ENCODE results near the gene MBP. TPM values are rescaled to one million over a fixed set of nuclear protein-coding genes. Genes with fewer than 3 reads are reported as not detected.

MBP gene
- total and polyA plus RNA-seq, 5 experiments from 2014 or later = 89.2 to 148 (median 105) TPM

DNA sequence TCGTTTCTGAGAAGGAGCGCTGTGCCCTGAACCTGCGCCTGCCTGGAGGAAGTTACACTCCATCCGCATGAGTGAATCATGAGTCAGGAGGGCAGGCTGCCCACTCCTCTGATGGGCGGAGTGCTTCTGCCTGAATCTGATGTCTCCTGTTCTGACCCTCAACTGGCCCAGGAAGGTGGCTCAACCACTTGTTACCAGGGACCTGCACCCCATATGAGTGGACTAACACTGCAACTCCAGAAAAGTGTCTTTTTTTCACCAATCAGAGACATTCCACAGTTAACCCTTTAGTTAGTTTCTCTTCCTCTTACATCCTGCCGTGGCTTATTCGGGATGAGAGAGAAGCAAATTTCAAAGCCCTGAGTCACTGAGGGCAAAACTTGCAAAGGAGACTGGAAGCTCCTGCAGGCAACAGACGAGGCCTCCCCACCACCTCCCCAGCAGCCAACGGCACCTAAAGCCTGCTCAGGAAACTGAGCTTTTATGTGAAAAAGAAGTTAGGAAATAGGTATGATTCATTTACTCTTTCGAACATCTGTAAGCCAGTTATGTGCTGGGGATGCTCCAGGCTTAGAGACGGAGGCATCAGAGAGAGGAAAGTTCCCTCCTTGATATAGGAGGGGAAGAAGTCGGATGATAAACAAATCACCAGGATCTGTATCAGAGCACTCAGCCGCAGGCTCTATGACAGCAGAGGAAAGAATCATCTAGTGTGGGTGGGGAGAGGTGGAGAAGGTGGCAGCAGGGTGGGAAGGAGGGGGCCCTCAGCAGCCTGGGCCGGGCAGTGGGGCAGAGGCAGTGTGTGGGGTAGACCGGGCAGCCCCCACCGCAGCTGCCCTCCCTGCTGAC is 30.9 kb downstream of the MBP start:
- Mint-ChIP-seq H3K9me3 (peaks cover 0 to 8% (median 0%) of the 10 kb centered on the region in 9 donors), H3K4me3 (peak overlapping the region; percentile 63 to 89 (median 82)), H3K36me3 (peaks cover 5 to 34% (median 25%) of the 10 kb centered on the region in 3 donors), H3K27ac (peak overlapping the region; percentile 96 to 99 (median 98)), H3K4me1 (peaks cover 49 to 97% (median 91%) of the 10 kb centered on the region in 4 donors), H3K27me3 (no peaks in the 10 kb centered on the region)
- POLR2A ChIA-PET = interaction anchor here (1.0 to 3.3 kb wide), 5 partner anchors 13 to 46 kb away, joined by 3 to 38 read pairs (median 8); partner anchors contain the start of gene MBP
- DNase-seq (peak in 1 of 10 donors; percentile 20), ATAC-seq (peak; percentile 13 to 31)

DNA sequence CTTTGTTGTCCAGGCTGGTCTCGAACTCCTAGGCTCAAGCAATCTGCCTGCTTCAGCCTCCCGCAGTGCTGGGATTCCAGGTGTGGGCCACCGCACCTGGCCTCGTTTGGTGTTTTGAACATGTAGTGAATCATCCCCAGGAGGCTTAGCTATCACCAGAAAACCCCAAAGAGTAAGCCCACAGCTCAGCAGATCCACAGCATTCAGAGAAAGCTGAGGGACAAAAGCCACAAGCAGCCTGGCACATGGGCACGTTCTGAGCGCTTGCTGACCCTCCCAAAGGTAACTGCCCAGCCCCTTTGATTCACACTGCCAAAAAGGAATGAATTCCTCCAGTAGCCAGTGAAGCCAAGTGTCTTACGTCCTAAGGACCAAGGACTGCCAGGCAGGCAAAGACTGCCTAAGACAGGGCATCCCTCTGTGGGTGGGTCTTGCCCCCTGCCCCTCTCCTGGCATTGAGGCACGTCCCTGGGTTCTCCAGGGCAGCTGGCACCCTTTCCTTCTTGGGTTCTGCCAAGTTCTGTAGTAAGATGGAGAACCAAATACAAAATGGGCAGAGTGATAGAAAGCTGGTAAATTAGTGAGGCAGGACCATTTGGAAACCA is 31.7 kb downstream of the MBP start:
- Mint-ChIP-seq H3K27me3 (no peaks in the 10 kb centered on the region), H3K36me3 (peaks cover 0 to 39% (median 25%) of the 10 kb centered on the region in 3 donors), H3K4me3 (peak overlapping the region; percentile 20 to 89 (median 82)), H3K27ac (peak overlapping the region; percentile 96 to 99 (median 98)), H3K4me1 (peaks cover 42 to 97% (median 86%) of the 10 kb centered on the region in 4 donors), H3K9me3 (peaks cover 0 to 4% (median 0%) of the 10 kb centered on the region in 9 donors)
- no peak for ATAC-seq
- POLR2A ChIA-PET = interaction anchor here (0.9 to 3.3 kb wide), 4 partner anchors 14 to 46 kb away, joined by 3 to 38 read pairs (median 8); partner anchors contain the start of gene MBP
- no peak for DNase-seq

DNA sequence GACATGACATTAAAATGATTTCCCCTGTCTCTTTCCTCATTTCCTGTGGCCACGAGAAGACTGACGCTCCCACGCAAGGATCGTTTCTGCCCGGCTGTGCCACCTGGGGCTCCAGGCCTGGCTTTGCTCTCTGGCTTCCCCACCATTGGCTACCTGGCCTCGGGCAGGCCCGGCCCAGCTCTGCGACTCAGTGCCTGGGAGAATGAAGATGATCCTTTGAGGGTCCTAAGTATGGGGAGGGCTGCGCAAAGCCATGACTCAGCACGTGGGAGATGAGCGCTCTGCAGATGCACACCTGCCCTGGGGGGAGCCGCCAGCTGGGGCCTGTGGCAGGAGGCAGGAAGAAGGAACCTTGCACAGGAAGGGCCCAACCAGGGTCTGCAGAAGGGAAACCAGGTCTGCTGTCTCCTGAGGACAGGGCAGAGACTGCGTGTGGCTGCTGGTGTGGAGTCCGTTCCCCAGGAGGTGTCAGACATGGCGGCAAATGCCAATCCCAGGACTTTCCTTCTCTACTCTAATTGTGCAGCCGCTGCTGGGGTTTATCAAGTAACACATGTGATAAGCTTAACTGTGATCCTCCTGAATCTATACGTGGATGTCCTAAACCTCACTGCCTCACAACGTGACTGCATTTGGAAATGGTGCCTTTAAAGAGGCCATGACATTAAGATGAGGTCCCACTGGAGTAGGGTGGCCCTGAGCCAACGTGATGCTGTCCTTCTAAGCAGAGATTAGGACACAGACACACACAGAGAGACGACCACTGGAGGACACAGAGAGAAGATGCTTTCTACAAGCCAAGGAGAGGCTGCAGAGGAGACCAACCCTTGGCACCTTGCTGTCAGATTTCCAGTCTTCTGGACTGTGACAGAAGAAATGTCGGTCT is 32.9 kb downstream of the MBP start:
- peak; percentile 19 to 32 for ATAC-seq
- H3K36me3 Mint-ChIP-seq = peaks cover 0 to 43% (median 33%) of the 10 kb centered on the region in 3 donors

DNA sequence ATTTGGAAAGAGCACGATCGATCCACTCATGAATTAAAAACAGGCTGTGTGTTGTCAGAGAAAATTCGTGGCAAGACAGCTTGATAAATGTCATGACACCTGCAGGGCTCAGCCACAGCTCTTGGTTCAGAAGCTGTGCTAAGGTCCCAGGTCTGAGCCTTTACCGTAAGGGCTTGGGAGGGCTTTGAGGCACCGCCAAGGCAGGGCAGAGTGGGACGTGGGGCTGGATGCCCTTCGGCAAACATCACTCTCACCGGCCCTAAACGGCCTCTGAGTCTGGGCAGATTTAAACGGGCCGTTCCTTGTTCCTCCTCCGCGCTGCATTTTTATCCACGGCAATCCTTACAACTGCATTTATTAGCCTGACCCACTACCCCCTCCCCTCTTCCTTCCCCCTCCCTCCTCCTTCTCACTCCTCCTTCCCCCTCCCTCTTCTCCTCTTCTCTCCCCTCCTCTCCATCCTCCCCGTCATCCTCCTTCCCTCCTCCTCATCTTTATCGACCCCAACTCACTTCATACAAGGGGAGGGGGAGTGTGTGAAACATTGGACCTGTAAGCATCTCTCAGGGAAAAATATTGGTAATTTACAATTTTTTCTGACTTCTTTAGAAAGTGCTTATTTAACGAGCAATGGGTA is 33.9 kb downstream of the MBP start:
- Mint-ChIP-seq H3K4me3 (peak overlapping the region in 8 of 10 donors; percentile 15 to 85 (median 76)), H3K27me3 (no peaks in the 10 kb centered on the region), H3K27ac (peak overlapping the region; percentile 73 to 99 (median 96)), H3K36me3 (peaks cover 0 to 41% (median 29%) of the 10 kb centered on the region in 3 donors), H3K4me1 (peaks cover 36 to 94% (median 81%) of the 10 kb centered on the region in 4 donors), H3K9me3 (no peaks in the 10 kb centered on the region)
- ATAC-seq (no peak), DNase-seq (no peak)
- POLR2A ChIA-PET = interaction anchor here (0.8 to 1.3 kb wide), 5 partner anchors 10 to 33 kb away, joined by 3 to 5 read pairs (median 3); no protein-coding TSS in a partner anchor

More for the DNA sequence above, 32.9 kb downstream of the MBP start:
- Mint-ChIP-seq H3K9me3 (no peaks in the 10 kb centered on the region), H3K4me1 (peaks cover 39 to 97% (median 86%) of the 10 kb centered on the region in 4 donors), H3K4me3 (peak overlapping the region; percentile 45 to 85 (median 73)), H3K27me3 (no peaks in the 10 kb centered on the region), H3K27ac (peak overlapping the region; percentile 96 to 99 (median 98))
- POLR2A ChIA-PET = interaction anchor here (0.6 to 3.3 kb wide), 4 partner anchors 28 to 33 kb away, joined by 3 to 38 read pairs (median 4); partner anchors contain the start of gene MBP
- DNase-seq = peak in 3 of 10 donors; percentile 27 to 52 (median 28)

DNA sequence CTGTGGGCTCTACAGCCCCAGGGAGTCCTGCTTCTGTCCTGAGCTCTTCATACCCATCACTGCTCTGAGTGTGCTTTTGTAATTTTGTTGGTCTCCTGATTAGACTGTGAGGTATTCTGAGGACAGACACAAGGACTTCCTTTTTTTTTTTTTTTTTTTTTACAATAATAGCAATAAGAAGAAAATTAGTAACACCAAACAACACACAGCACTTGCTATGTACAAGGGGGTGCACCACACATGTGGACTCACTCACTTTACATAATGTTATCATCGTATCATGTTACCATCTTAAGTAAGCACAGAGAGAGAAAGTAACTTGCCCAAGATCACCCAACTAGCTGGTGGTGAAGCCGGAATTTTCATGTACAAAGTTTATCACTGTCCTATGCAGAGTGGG is 34.6 kb downstream of the MBP start:
- peaks cover 37 to 94% (median 83%) of the 10 kb centered on the region in 4 donors for H3K4me1 Mint-ChIP-seq
- no peak for ATAC-seq
- POLR2A ChIA-PET = interaction anchor here (0.7 to 1.2 kb wide), 7 partner anchors 9 to 42 kb away, joined by 3 to 4 read pairs (median 4); no protein-coding TSS in a partner anchor
- H3K4me3 Mint-ChIP-seq = peak overlapping the region in 2 of 10 donors; percentile 24 to 27
- peaks cover 0 to 43% (median 25%) of the 10 kb centered on the region in 3 donors for H3K36me3 Mint-ChIP-seq
- H3K27ac Mint-ChIP-seq = peak overlapping the region in 6 of 10 donors; percentile 28 to 99 (median 78)
- H3K27me3 Mint-ChIP-seq = no peaks in the 10 kb centered on the region
- DNase-seq = no peak
- H3K9me3 Mint-ChIP-seq = no peaks in the 10 kb centered on the region

DNA sequence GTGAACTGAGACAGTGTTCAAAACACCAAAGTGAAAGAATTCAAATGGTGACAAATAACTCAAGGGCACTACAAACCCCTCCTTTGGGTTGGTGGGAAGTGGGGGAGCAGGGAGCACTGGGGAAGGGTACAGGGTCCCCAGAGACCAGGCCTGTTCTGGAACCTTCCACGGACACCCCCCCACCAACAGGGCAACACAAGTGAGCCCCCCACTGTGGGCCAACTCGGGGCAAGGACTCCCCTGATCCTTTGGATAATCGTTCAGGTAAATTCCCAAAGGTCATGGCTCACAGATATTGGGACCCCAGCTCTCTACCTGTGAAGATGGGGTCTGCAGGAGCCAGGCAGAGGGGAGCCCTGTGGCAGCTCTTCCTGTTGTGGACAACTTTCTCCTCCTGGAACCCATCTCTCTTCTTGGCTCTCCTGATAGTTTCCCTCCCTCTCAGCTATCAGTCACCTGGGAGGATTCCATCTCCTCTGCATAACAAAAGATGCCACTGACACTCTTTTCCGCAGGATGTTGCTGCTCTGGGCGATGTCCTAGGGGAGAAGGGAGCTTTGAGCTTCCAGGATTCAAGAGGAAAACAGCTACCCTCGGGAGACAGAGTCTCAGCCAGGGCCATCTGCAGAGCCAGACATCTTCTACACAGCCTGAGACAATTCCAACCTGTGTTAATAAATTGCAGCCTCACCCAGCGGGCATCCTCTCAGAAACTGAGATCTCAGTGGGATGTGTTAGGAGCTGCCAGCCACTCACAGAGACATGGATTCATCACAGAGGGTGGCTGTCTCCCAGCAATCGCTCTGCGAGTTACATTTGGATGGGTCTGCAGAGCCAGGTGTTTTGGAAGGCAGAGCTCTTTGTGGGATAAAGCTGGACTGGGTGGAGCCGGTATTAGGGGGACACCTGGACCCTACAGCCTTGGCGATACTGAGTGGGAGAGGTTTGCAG is 35.4 kb downstream of the MBP start:
- Mint-ChIP-seq H3K9me3 (no peaks in the 10 kb centered on the region), H3K27ac (peak overlapping the region; percentile 11 to 99 (median 72)), H3K4me3 (peak overlapping the region in 5 of 10 donors; percentile 7 to 34 (median 27)), H3K27me3 (no peaks in the 10 kb centered on the region), H3K4me1 (peaks cover 42 to 94% (median 86%) of the 10 kb centered on the region in 4 donors), H3K36me3 (peaks cover 0 to 46% (median 25%) of the 10 kb centered on the region in 3 donors)
- DNase-seq (no peak), ATAC-seq (no peak)
- POLR2A ChIA-PET = interaction anchor here (0.7 to 1.3 kb wide), 9 partner anchors 8 to 41 kb away, joined by 3 to 4 read pairs (median 4); no protein-coding TSS in a partner anchor

DNA sequence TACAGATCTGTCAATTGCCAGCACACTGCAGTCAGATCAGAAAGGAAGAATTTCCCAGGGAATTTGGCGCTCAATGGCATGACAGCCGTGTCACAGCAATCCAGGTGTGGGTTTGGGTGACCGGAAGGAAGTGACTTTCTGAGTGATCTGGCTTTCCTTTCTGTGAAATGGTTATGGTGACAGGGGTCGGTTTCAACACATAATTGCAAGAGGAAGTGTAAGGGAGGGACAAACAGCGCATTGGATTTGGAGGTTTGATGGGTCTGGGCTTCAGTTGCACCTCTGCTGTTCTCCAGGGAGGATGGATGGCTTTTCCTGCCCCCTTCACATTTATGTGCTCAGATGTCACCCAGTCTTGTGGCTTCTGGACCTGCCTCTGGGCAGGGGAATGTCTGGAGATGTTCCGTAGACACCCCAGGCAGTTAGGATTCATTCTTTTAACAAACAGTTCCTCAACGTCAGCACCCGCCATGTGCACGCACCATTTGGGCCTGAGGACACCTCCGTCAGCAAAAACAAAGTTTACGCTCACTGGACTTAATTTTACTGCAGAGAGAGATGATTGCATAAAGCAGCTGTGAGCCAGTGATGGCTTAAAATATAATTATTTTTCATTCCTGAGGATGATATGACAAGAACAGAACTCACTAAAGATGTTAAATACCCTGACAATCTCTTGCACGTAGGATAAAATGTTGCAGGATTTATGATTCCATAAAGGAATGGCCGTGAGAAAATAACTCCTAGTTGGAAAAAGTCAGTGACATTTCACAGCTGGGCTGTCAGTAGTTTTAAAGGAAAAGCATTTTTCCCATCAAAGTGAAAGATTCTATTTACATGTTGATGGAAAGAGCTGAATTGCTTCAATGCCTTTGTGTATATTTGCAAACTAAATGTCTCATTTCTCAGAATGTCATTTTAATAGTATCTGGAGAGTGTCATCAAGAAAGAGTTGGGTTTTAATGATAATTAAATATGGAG is 36.9 kb downstream of the MBP start:
- Mint-ChIP-seq H3K27me3 (no peaks in the 10 kb centered on the region), H3K9me3 (no peaks in the 10 kb centered on the region), H3K36me3 (peaks cover 0 to 47% (median 25%) of the 10 kb centered on the region in 3 donors), H3K27ac (peak overlapping the region in 7 of 10 donors; percentile 14 to 99 (median 56)), H3K4me3 (peak overlapping the region in 4 of 10 donors; percentile 30 to 67 (median 32)), H3K4me1 (peaks cover 35 to 92% (median 84%) of the 10 kb centered on the region in 4 donors)
- POLR2A ChIA-PET = interaction anchor here (0.5 to 1.3 kb wide), 4 partner anchors 27 to 129 kb away, joined by 3 to 4 read pairs (median 3); no protein-coding TSS in a partner anchor
- DNase-seq (no peak), ATAC-seq (no peak)

DNA sequence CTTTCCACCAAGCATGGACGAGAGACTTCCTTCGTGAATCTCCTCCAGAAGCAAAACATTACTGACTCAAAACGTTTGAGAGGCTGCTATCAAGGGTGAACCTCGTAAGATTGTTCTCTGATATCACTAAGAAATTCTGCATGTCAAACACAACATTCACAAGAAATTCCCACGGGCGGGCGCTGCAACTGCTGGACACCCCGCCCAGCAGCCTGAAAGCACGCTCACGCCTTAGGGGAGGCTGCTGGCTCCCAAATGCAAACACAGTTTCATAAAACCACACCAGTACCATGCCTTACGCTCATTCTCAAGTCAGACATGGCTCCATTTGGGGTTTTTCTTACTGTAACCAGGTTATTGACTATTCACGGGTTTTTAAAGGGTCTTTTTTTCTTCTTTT is 39.0 kb downstream of the MBP start:
- Mint-ChIP-seq H3K27me3 (no peaks in the 10 kb centered on the region), H3K36me3 (peaks cover 0 to 55% (median 25%) of the 10 kb centered on the region in 3 donors), H3K27ac (peak overlapping the region in 6 of 10 donors; percentile 17 to 85 (median 60)), H3K4me1 (peaks cover 35 to 88% (median 82%) of the 10 kb centered on the region in 4 donors), H3K4me3 (no peak overlapping the region), H3K9me3 (no peaks in the 10 kb centered on the region)
- POLR2A ChIA-PET = no interaction called here
- no peak for ATAC-seq
- DNase-seq = no peak

DNA sequence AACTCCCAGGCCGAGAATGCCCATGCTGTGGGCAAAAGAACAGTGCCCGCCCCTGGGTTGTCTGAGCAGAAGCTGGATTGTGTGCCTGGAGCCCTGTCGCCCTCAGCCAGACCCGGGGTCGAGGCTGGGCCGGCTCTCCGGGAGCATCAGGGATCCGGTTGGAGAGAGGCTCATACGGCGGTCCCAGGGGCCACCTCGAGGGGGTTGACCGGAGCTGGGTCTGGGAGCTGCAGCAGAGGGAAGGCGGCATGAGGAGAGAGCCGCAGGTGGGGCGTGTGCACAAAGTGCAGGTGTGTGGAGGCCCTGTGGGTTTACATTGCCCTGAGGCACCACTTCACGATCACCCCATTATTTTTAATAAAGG is 39.5 kb downstream of the MBP start:
- Mint-ChIP-seq H3K36me3 (peaks cover 0 to 55% (median 26%) of the 10 kb centered on the region in 3 donors), H3K27me3 (no peaks in the 10 kb centered on the region), H3K9me3 (no peaks in the 10 kb centered on the region), H3K27ac (peak overlapping the region in 5 of 10 donors; percentile 32 to 91 (median 68)), H3K4me3 (peak overlapping the region in 2 of 10 donors; percentile 39 to 80), H3K4me1 (peaks cover 34 to 83% (median 78%) of the 10 kb centered on the region in 4 donors)
- DNase-seq (no peak), ATAC-seq (no peak)
- POLR2A ChIA-PET = no interaction called here
